Stimulated activated CD8-positive, alpha-beta memory T cell treated with anti-CD3 and anti-CD28 coated beads, Interleukin-4, amount 100 ng/mL, for 48 hours (primary cell): ENCODE data around the gene ADAMTS12.

Experiments
- DNase-seq: peaks from one replicate; pipeline ENCODE4 v3.0.0-alpha.2; 2020

Gene ADAMTS12

DNA sequence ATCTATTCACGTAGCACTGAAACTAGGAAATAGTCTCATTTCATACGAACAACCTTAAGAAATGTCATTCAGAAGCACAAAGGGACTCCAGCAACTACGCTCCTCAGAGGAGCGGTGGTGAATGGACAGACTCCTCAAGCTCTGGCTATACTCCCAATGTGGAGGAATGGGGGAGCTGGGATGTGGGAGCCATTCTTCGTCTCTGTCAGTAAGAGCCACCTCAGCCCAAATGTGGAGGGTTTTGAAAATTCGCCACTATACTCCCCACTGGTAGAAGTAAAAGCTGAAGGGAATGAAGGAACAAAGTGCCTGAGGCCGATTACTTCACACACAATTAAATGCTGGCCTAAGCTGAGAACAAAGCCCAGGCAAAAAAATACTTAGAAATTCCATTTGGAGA is 96.3 kb downstream of the ADAMTS12 start:
- DNase-seq = no peak

DNA sequence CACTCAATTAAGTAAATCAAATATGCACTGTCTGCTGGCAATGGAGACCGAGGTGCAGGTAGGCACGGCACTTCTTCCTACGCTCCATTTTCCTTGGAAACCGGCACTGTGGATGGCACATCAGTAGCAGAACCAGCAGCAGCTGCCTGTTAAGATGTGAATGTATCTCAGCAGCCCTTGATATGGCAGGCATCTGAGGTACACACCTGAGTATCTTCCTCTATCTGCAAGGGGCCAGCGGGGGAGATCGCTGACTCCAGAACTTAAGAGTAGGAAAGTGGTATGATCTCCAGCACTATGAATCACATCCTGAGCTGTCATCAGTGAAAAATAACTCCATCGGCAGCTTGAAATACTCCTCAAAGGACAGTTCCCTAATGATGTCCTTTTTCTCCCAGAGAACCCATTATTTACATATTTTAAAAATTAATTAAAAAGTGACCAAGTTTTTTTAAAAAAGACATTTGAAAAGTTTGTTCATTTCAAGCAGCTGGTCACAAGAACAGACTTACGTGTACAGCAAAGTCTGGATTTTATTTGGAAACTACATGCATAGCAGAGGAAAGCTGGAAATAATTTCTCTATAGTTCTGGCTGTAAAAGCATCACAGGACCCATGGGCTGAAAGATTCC is 97.1 kb downstream of the ADAMTS12 start:
- no peak for DNase-seq

- no peak for DNase-seq
Measured at GRCh38 chr5:33793836-33794549, 97.8 kb downstream of the ADAMTS12 start.

- DNase-seq = no peak
Measured at GRCh38 chr5:33793276-33793675, 98.5 kb downstream of the ADAMTS12 start.

- no peak for DNase-seq
Measured at GRCh38 chr5:33792559-33792958, 99.2 kb downstream of the ADAMTS12 start.

GRCh38 chr5:33789567-33789957 is 102.2 kb downstream of the ADAMTS12 start:
- DNase-seq = no peak

- DNase-seq = no peak
Measured at GRCh38 chr5:33788922-33789566, 102.7 kb downstream of the ADAMTS12 start.

- no peak for DNase-seq
Measured at GRCh38 chr5:33785571-33785970, 106.2 kb downstream of the ADAMTS12 start.

- no peak for DNase-seq
Measured at GRCh38 chr5:33781286-33781685, 110.5 kb downstream of the ADAMTS12 start.

GRCh38 chr5:33776151-33776660 is 115.6 kb downstream of the ADAMTS12 start:
- no peak for DNase-seq

DNA sequence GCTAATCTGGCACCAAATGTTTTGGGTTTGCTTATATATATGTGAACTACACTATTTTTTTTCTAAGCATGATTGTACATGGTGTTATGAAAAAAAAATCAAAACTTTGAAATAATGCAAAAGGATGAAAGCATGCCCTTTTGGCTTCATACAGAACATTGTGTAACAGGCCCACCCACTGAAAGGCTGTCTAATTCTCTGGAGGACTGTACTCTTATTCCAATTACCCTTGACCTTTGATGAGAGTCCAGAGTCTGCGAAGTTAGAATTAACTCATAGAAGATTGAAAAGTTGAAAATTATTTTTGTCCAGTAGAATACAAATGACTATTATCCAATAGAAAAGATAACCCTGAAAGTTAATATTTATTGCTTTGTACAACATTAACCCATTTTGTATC is 117.4 kb downstream of the ADAMTS12 start:
- DNase-seq = no peak

DNA sequence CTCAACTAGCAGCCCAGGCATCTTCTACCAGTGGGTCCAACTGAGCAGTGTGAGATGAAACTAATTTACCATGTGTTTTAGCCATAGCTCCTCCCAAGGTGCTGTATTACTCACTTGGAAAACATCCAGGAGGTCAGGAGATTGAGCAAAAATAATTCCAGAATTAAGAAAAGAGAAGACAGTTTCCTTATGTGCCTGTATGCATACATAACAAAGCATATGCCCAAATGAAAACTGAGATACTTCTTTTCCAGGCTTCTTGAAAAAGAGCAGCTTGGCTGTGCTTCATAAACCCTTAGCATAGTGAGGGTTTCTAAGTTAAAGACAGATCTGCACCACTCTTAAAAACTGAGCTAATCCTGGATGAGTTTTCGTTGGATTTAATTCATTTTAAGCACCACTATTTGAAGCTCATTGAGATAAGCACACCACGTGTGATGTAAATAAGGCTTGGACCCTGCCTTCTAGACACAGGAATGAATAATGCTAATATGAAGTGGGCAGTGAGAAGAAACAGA is 119.4 kb downstream of the ADAMTS12 start:
- DNase-seq = no peak

DNA sequence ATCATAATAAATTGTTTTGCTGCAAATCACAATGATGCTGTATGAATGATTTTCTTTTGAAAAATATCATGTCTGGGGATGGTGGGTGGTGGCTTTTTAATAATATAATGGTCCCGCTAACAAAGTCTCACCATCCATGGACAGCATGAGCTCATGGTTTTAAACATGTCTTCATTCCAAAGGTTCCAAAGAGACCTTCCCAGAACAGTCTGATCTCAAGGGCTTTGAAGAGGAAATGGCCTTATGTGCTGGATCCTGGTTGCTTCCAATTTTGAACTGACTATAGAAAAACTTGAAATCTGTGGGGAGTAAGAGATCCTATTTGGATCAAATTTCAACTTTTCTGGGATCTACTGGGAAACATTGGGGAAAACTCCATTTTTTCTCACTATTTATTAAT is 121.8 kb downstream of the ADAMTS12 start:
- DNase-seq = no peak

DNA sequence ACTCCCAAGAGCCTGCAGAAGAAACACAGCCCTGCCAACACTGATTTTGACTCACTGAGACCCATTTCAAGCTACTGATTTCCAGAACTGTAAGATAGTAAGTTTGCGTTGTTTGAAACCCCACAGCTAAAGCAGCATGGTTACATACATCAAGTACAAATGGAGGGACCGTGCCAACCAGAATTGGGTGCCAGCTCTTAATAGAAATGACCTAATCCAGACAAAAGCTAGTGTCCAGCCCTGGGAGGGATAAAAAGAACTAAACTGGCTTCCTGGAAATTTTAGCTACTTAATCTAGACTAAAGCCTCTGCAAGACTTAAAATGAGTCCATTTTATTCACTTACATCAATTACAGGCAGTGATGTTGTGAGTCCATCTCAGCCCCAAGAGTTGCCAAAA is 122.6 kb downstream of the ADAMTS12 start:
- no peak for DNase-seq

GRCh38 chr5:33766023-33766422 is 125.8 kb downstream of the ADAMTS12 start:
- DNase-seq = no peak

DNA sequence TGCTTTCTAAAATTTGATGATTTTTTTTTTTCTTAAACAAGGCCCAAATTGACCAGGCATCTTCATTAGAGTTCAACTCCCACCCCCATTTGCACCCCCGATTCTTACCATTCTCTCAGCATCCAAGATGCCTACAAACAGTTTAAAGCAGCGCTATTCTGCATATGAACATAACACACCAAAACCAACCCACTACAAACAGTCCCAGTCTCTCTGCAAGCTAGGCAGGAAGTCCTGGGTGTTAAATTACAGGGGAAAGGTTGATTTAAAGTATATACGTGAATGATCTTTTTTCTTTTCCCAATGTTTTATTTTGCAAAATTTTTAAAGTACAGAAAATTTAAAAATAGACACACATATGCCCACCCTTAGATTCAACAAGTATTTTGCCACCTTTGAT is 127.0 kb downstream of the ADAMTS12 start:
- DNase-seq = no peak

DNA sequence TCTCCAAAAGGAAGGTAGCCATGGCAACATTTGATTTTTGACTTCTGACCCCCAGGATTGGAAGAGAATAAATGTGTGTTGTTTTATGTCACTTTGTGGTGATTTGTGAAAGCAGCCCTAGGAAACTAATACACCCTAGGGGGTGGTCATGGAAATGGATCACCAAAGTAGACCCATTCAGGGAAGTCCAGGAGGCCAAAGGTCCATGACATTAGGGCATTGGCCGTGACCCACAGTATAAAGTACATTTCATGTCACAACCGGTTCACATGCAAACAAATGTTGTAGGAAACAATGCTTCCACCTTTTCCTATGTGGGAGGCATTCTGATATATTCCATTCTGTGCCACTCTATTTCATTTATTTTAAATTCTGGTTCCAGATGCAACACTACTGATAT is 128.4 kb downstream of the ADAMTS12 start:
- DNase-seq = no peak

DNA sequence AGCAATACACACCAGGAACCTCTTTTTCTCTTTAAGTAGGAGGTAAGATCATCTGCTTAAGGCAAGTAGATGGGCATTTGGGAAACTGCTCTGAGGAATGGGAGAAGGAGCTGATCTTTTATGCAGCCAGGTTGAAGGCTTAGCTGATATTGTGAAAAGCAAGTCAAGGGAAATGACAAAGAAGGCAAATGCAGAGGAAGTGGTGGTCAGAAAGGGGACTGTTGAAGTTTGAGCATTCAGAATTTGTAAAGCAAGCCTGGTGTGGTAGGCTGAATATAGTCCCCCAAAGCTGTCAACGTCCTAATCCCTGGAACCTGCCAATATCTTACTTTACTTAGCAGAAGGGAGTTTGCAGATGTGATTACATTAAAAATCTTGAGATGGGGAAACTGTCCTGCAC is 128.9 kb downstream of the ADAMTS12 start:
- no peak for DNase-seq

DNA sequence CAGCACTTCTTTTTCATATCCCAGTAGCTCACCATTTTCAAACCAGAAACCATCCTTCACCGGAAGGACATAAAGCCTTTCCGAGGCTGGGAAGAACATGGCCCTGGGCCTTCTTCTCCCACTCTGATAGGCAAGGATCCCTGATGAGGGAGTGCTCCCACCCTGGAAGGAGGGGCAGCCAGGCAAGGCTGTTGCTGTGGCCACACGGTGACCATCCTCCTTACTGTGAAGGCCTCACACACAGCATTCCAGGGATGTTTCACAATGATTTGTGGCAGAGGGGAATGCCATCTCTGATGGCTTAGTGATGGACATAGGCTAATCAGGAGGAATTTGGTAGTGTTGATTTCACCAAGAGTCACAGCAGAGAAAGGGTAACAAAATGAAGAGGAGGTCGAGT is 130.7 kb downstream of the ADAMTS12 start:
- DNase-seq = no peak

- DNase-seq = no peak
Measured at GRCh38 chr5:33758737-33759136, 133.1 kb downstream of the ADAMTS12 start.

- DNase-seq = no peak
Measured at GRCh38 chr5:33756491-33756890, 135.3 kb downstream of the ADAMTS12 start.

DNA sequence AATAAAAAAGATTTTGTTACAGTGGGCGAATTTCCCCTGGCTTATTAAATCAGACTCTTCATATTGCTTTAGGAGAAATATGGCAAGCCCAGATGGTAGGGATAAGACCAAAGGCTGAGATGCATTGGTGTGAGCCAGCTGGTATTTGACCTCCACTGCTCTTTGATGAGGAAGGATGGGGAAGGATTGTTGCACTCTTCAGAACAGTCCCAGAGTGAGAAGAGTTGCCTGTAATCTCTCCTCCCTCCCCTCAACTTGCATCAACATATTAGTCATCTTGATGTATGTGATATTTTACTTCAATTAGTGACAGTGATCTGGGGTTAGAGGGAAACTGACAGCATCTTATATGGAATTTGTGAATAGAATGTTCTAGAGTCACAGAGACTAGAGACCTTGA is 136.6 kb downstream of the ADAMTS12 start:
- no peak for DNase-seq

DNA sequence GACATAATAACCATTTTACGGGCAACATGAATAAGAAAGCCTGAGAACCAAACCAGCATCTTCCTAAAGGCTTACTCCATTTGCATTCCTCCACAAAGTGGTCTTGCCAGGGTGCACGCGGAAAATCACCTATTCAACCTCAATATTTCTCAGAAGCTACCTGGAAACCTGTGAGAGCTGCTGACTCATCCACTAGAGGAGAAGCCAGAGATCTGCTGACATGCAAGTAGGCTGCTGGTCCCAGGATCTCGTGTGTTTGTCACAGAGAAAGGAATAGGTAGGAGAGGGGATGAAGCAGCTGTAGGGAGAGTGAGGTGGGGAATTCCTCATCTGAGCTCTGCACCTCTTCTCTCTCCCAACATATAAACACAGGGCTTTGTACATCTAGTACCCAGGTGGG is 138.1 kb downstream of the ADAMTS12 start:
- DNase-seq = no peak

- DNase-seq = no peak
Measured at GRCh38 chr5:33748754-33749153, 143.0 kb downstream of the ADAMTS12 start.
